ENCODE measurements around the gene UPP2. TPM values are rescaled to one million over a fixed set of nuclear protein-coding genes. Genes with fewer than 3 reads are reported as not detected.

UPP2 gene
- not detected for total RNA-seq
- long read RNA-seq: 0 reads

GRCh38 chr2:158101384-158101926 is at the start of gene UPP2:
UPP2 (plus strand) TSS chr2:158101876; CDS start chr2:158102064, 188 bp downstream.
- intact Hi-C loops (cut with DNase I): no loop called here
- ATAC-seq (no peak), DNase-seq (ENCODE audit: missing footprints) (no peak)

DNA sequence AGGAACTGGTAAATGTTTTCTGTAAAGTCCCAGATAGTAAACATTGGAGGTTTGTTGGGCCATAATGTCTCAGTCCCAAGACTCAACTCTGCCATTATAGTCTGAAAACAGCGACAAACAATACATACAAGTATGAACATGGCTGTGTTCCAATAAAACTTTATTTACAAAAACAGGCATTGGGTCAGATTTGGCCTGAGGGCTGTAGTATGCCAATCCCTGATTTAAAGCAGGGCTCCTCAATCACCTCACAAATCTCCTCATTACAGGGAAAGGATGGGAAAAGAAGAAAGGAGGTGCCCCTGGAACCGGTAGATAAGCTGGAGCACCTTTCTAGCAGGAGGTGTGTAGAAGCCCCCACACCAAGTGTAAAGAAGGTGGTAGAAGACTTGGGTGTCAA is 48.9 kb upstream of the UPP2 start:
- ATAC-seq (no peak), DNase-seq (ENCODE audit: missing footprints) (no peak)
- intact Hi-C loops (cut with DNase I): no loop called here

- ATAC-seq (no peak), DNase-seq (ENCODE audit: missing footprints) (no peak)
- intact Hi-C loops (cut with DNase I): no loop called here
These were observed 44.8 kb upstream of the UPP2 start for GRCh38 chr2:158056875-158057274.

DNA sequence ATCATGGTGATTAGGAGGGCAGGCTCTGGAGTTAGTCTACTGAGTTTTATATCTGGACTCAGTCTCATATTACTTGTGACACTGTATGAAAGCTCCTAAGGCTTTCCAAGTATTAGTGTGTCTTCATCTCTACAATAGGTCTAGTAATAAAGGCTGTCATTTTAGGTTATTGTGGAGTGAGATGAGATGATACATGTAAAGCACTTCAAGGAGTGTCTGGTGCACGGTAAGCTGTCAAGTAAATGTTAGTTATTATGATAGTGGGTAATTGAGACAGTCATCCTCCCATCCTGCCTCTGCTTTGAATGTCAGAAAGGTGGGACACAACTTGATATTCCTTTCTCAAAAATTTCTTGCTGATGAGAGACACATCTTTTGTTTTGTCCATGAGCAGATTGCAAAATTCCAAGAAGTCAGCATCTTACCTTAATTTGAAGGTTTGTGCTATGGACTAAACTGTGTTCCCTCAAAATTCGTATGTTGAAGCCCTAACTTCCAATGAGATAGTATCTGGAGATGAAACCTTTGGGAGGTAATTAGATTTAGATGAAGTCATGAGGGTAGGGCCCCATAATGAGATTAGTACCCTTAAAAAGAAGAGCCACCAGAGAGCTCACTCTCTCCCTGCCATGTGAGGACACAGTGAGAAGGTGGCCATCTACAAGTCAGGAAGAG is 41.4 kb upstream of the UPP2 start:
- DNase-seq (ENCODE audit: missing footprints) (no peak), ATAC-seq (no peak)
- intact Hi-C loops (cut with DNase I): no loop called here

DNA sequence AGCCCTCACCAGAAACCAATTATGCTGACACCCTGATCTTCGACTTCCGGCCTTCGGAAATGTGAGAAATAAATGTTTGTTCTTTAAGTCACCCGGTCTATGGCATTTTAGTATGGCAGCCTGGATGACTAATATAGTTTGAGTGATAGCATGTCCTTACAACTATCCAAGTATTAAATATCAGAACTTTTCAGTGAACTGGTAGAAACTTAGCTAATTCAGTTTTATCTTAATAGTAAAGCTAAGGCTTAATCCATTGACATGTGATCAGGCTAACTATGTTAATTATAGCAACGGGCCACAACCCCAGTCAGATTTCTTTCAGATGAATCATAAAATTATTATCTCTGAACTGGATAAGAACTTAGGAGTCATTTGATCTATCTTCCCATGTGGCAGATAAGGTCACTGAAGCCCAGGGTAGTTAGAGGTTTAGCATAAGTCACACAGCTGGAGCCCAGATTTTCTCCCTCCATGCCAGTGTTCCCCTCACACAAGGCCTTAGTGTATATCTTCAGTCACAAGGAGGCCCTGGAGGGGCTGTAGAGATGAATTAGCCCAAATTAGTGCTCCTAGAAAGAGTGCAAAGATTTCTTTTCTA is 40.7 kb upstream of the UPP2 start:
- DNase-seq (ENCODE audit: missing footprints) (no peak), ATAC-seq (no peak)
- intact Hi-C loops (cut with DNase I): no loop called here

GRCh38 chr2:158061763-158062162 is 39.9 kb upstream of the UPP2 start:
- no peak for DNase-seq (ENCODE audit: missing footprints)
- ATAC-seq: no peak
- intact Hi-C loops (cut with DNase I): no loop called here

DNA sequence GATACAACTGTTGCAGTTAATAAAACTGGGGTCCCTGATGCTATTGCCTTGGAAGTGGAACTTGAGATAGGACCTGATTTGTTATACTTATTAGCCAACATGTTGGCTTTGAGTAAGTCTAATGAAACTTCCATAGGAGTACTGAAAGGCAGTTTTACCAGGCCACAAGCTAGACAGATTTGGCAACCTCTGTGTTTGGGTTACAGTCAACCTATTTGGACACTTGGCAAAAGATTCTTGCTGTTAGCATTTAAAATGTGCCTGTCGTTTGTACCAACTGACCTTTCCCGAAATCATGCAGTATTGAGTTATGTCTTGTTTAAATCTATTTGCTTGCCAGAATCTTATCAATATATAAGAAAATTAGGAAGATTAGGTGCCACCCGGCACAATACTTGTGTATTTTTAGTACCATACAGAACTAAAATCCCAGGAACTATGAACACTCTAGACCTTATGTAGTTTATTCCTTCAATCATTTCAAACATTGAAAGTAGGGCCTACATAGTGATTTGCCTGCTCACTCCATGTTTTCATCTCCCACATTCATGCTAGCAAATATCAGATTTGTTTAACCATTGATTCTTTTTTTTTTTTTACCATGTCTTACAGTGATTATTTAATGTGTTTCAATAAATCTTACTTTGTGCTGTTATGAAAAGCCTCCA is 35.5 kb upstream of the UPP2 start:
- DNase-seq (ENCODE audit: missing footprints) (no peak), ATAC-seq (no peak)
- intact Hi-C loops (cut with DNase I): no loop called here

GRCh38 chr2:158071018-158071417 is 30.7 kb upstream of the UPP2 start:
- ATAC-seq (no peak), DNase-seq (ENCODE audit: missing footprints) (no peak)
- intact Hi-C loops (cut with DNase I): no loop called here

DNA sequence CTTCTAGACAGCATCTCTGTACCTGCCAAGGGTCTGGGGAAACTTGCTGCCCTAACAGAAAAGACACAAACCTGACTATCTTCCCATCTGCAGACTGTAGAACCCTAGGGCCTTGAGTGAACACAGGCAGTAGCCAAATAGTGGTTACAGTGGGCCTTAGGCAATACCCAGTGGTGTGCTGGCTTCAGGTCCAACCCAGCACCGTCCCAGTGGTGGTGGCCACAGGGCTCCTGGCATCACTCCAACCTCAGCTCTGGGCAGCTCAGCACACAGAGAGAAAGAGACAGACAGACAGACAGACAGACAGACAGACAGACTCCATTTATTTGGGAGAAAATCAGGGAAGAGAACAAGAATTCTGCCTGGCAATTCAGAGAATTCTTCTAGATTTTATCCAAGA is 29.3 kb upstream of the UPP2 start:
- ATAC-seq (no peak), DNase-seq (ENCODE audit: missing footprints) (no peak)
- intact Hi-C loops (cut with DNase I): no loop called here

DNA sequence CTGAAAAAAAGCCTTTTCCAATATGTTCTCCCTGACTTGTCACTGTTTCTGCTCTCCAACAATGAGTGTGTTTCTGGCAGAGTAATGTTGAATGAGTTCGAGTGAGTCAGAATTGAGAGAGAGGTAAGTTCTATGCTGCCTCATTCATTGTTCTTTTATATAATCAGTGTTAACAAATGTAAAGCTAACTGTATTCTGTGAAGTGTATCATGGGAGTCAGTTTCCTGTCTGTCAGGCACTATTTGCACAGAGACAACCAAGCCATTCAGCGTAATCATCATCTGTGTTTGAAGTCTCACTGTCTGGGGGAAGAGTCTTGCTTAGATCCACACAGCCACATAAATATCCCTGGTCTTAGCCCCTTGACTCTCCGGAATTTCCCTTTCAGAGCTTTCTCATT is 22.0 kb upstream of the UPP2 start:
- intact Hi-C loops (cut with DNase I): no loop called here
- ATAC-seq (no peak), DNase-seq (ENCODE audit: missing footprints) (no peak)

- ATAC-seq (no peak), DNase-seq (ENCODE audit: missing footprints) (no peak)
- intact Hi-C loops (cut with DNase I): no loop called here
These were observed 13.6 kb upstream of the UPP2 start for GRCh38 chr2:158088093-158088492.

- DNase-seq (ENCODE audit: missing footprints): no peak
- no peak for ATAC-seq
- intact Hi-C loops (cut with DNase I): no loop called here
These were observed 12.4 kb upstream of the UPP2 start for GRCh38 chr2:158089322-158089721.

DNA sequence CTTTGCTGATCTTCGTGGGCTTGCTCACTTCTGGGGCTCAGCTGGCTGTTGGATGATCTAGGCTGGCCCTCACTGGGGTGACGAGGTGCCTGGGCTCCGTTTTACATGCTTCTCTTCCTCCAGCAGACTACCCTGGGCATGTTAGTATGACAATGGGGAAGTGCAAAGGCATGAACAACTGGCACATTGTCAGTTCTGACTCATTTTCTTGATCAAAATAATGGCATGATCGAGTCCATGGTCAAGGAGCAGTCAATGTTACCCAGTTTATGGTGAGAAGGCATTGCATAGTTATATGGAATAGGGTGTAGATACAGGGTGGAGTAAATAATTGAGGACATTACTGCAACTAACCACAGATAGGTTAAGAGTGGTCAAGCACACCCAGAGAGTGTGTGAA is 10.0 kb upstream of the UPP2 start:
- intact Hi-C loops (cut with DNase I): no loop called here

GRCh38 chr2:158094487-158095092 is 7.1 kb upstream of the UPP2 start:
- DNase-seq (ENCODE audit: missing footprints) (no peak), ATAC-seq (no peak)

More for the DNA sequence above, 10.0 kb upstream of the UPP2 start:
- DNase-seq (ENCODE audit: missing footprints) (no peak), ATAC-seq (no peak)

GRCh38 chr2:158095269-158095668 is 6.4 kb upstream of the UPP2 start:
- ATAC-seq: no peak
- intact Hi-C loops (cut with DNase I): no loop called here
- DNase-seq (ENCODE audit: missing footprints): no peak

More at GRCh38 chr2:158094487-158095092, 7.1 kb upstream of the UPP2 start:
- intact Hi-C loops (cut with DNase I): no loop called here

- intact Hi-C loops (cut with DNase I): no loop called here
- no peak for ATAC-seq
- DNase-seq (ENCODE audit: missing footprints): no peak
These were observed 5.8 kb upstream of the UPP2 start for GRCh38 chr2:158095912-158096311.

DNA sequence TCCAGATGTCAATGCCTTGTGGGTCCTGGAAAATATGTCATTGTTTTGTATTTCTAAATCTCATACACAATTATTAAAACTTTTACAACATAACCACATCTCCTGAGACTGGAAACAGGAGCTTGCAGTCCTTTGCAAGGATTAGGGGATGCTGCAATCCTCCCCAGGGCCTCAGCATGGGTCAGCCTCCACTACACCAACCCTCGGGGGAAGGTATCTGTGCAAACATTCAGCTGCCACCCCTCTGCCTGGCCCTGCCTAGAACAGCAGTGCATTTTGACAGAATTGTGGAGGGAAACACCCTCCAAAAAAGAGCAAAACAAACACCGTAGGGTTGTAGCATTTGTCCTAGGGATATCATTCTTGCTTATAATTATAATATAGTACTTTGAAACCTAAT is 4.2 kb upstream of the UPP2 start:
- ATAC-seq: no peak
- DNase-seq (ENCODE audit: missing footprints): no peak
- intact Hi-C loops (cut with DNase I): no loop called here

DNA sequence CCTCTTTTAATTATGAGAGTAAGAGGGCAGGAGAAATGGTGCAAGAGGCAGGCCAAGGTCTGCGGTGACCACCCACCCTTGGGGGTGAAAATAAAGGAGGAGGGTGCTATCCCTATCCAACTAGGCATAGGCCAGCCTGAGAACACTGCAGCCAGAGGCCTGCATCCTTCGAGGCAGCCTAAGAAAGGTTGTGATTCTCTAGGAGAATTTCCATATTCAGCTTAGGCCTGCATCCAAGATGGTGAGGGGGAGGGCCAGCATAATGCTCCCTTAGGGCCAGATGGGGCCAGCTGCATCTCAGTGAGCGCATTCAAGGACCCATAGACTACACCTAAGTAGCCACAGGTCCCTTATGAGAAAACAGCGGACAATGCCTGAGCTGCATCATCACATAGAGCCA is 3.5 kb upstream of the UPP2 start:
- intact Hi-C loops (cut with DNase I): no loop called here
- ATAC-seq (no peak), DNase-seq (ENCODE audit: missing footprints) (no peak)

- intact Hi-C loops (cut with DNase I): no loop called here
- DNase-seq (ENCODE audit: missing footprints) (no peak), ATAC-seq (no peak)
These were observed 2.0 kb upstream of the UPP2 start for GRCh38 chr2:158099716-158100115.

GRCh38 chr2:158100411-158100810 is 1.3 kb upstream of the UPP2 start:
- no peak for ATAC-seq

More at GRCh38 chr2:158100411-158100810, 1.3 kb upstream of the UPP2 start:
- no peak for DNase-seq (ENCODE audit: missing footprints)
- intact Hi-C loops (cut with DNase I): no loop called here
